ENCODE data around the gene KANSL3.
"Not testable (repeated sequence)": the region's sequence is repeated elsewhere in the genome, so short reads cannot be mapped to it uniquely, and the experiment has no call there.

Gene KANSL3

DNA sequence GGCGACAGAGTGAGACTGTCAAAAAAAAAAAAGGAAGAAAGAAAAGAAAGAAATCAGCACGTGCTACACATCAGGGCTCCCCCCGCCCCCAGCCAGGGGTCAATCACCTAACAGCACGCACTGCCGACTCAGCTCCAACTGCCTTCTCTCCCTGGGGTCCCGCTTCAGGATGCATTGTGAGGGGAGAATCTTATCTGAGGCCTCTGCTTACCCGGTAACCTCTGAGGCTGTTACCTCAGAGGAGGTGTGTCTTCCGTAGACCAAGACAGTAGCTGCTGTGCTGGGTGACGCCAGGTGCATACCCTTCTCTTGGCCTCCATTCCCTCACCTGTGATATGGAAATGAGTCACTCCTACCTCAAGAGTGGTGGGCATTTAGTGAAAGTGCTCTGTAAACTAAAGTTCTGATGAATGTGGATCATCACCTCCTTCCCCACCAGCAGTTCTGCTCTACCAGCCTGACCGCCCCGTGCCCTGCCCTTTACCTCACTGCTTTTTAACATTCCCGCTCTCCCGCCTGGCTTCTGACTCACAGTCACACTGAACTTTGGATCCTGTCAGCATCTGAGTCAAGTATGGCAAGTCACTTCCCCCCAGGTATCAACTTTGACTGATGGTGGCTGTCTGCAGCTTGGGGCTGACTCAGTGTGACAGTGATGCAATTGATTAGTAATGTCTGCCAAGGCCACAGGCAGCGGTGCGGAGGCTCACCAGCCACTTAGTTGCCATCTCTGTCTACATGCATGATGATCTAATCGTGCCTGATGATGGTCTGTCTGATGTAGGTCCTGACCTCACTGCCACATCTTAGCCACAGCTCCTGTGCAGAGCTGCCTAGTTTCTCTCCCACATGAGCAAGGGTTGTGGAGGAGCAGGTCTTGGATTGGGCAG, 81.4 kb downstream of the KANSL3 start:
- no peak for DNase-seq

DNA sequence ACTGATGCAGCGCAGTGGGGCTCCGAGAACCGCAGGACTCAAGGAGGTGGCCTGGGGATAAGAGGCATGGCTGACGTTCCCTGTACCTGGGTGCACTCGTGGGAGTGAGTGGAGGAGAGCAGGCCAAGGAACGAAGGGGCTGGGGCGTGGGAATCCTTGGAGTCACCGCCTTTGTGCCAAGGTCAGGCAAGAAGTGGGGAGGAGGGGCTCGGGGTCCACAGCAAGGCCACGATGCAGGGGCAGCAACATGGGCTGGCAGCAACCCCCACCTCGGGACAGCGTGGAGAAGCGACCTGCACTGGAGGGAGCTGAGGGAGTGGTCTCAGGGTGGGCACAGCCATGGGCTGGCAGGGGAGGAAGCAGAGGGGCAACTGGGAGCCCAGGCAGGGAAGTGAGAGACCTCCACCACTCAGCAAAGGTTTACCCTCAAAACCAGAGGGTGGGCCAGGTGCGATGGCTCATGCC, 82.9 kb downstream of the KANSL3 start:
- DNase-seq, result no peak

GRCh38 chr2:96554293-96555145, 83.6 kb downstream of the KANSL3 start:
- DNase-seq, result peak; percentile 66

DNA sequence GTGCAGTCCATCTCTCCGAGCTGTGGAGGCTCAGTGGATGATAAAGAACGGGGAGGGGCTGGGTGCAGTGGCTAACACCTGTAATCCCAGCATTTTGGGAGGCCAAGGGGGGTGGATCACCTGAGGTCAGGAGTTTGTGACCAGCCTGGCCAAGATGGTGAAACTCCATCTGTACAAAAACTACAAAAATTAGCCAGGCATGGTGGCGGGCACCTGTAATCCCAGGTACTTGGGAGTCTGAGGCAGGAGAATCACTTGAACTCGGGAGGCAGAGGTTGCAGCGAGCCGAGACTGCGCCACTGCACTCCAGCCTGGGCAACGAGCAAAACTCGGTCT, 84.2 kb downstream of the KANSL3 start:
- not testable (repeated sequence) for DNase-seq

- no peak for DNase-seq
Observed at GRCh38 chr2:96553176-96553956, 84.7 kb downstream of the KANSL3 start.

- no peak for DNase-seq
Observed at GRCh38 chr2:96552315-96553175, 85.6 kb downstream of the KANSL3 start.

- DNase-seq, result no peak
Observed at GRCh38 chr2:96551605-96552314, 86.4 kb downstream of the KANSL3 start.

GRCh38 chr2:96550787-96551604, 87.1 kb downstream of the KANSL3 start:
- no peak for DNase-seq

DNA sequence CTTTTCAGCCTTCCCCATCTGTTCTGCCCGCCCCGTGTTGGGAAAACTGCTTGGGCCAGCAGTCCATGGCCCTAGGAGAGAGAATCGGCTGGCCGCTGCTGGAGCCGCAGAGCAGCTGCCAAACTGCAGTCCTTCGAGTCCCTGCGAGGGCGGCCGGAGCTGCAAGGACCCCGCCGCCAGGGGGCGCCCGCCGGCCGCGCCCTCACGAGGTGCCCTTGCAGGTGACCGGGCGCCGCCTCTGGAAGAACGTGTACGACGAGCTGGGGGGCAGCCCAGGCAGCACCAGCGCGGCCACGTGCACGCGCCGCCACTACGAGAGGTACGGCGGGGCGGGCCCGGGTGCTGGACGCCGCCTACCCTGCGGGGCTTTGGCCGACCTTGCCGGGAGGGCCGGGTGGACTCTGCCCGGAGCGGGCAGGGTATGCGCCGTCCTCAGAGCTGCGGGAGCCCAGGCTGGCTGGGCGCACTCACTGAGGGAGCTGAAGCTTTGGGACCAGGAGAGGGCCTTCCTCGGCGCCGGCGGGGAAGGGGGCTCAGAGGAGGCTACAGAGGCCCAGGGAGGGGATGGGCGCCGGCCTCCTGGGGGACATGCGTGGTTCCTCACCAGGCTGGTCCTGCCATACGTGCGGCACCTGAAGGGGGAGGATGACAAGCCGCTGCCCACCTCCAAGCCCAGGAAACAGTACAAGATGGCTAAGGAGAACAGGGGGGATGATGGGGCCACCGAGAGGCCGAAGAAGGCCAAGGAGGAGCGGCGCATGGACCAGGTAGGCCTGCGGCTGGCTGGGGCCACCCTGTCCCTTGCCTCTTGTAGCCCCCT, 87.9 kb downstream of the KANSL3 start:
- no peak for DNase-seq

GRCh38 chr2:96549466-96549785, 88.7 kb downstream of the KANSL3 start:
- no peak for DNase-seq

- DNase-seq, result no peak
Observed at GRCh38 chr2:96548558-96549465, 89.3 kb downstream of the KANSL3 start.

DNA sequence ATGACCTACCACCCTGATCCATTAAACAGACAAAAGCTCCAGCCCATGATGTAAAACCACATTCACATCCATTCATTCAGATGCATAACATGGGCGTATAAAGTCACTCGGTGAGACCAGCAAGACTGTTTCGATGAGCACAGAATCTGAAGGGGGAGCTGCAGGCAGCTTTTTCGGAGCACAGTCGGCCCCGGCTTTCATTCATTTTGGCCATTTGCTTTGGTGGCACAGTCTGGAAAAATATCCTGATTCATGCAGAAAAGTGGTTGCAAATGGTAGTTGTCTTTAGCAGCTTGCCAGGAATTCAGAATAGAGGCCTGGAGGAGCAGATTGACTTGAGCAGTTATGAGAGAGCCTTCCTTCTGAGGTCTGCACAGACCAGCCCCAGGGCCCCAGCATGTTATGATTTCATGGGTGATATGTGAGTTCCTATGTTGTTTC, 90.4 kb downstream of the KANSL3 start:
- no peak for DNase-seq

DNA sequence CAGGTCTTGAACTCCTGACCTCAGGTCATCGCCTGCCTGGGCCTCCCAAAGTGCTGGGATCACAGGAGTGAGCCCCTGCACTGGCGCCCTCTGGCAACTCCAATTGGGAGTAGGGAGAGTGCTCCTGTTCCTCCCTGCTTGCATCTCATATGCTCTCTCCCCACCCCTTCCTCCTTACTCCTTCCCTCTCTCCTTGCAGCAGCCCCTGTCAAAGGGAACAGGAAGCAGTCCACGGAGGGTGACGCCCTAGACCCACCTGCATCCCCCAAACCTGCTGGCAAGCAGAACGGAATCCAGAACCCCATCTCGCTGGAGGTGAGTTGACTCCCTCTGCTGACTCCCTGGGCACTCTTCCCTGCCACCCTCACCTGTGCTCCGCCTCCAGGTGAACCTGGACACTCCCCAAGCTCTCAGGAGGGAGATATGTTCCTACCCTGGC, 90.9 kb downstream of the KANSL3 start:
- no peak for DNase-seq

DNA sequence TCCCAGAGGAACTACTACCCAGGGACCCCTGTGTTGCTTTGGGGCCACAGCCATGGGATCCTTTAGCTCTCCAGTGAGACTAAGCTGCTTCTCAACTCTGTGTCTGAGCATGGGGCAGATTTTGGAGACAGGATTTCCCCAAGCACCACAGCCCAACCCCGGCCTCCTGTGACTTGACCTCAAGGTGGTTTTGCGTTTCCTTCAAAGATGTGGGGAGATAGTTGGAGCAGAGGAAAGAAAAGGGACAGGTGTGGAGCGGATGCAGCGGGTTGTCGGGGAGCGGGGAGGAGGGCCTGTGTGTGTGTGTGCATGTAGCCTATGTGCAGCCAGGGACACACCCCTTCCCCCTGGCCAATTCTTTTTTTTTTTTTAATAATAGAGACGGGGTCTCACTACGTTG, 91.3 kb downstream of the KANSL3 start:
- no peak for DNase-seq

DNA sequence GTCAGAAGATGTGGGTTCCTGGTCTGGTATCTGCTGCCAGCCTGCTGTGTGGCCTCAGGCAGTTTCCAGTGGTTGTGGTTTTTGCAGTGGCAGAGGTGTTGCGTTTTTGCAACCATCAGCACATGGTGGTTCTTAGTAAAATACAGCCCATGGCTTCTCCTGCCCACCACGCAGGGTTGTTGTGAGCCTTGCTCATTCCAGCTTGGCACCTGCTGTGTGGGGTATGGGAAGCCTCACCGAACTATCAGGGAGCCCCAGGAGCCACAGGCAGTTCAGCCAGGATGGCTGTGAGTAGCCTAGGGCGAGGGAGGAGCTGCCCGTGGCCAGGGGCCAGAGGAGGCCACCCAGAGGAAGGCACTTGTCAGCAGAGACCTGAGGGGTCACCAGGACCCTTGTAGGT, 91.8 kb downstream of the KANSL3 start:
- no peak for DNase-seq
